ENCODE data around the gene RNF13.
"Not testable (repeated sequence)": the region's sequence is repeated elsewhere in the genome, so short reads cannot be mapped to it uniquely, and the experiment has no call there.

Gene RNF13

GRCh38 chr3:149800693-149801092 lies 12.3 kb upstream of the RNF13 start:
- in situ Hi-C loops (cut with MboI; ENCODE audit: low sequenced_read_pairs) = no loop called here

- in situ Hi-C loops (cut with MboI; ENCODE audit: low sequenced_read_pairs) = no loop called here
These were observed 11.8 kb upstream of the RNF13 start for GRCh38 chr3:149801195-149801594.

GRCh38 chr3:149801639-149802038 lies 11.4 kb upstream of the RNF13 start:
- in situ Hi-C loops (cut with MboI; ENCODE audit: low sequenced_read_pairs) = no loop called here

GRCh38 chr3:149806171-149806778 lies 6.7 kb upstream of the RNF13 start:
- in situ Hi-C loops (cut with MboI; ENCODE audit: low sequenced_read_pairs) = no loop called here

GRCh38 chr3:149808209-149808829 lies 4.7 kb upstream of the RNF13 start:
- in situ Hi-C loops (cut with MboI; ENCODE audit: low sequenced_read_pairs) = no loop called here

- in situ Hi-C loops (cut with MboI; ENCODE audit: low sequenced_read_pairs) = no loop called here
These were observed 3.3 kb upstream of the RNF13 start for GRCh38 chr3:149809699-149810098.

GRCh38 chr3:149810846-149811245 lies 2.2 kb upstream of the RNF13 start:
- in situ Hi-C loops (cut with MboI; ENCODE audit: low sequenced_read_pairs) = no loop called here

- in situ Hi-C loops (cut with MboI; ENCODE audit: low sequenced_read_pairs) = no loop called here
These were observed 830 bp upstream of the RNF13 start for GRCh38 chr3:149812165-149812605.

- in situ Hi-C loops (cut with MboI; ENCODE audit: low sequenced_read_pairs) = no loop called here
These were observed 609 bp downstream of the RNF13 start for GRCh38 chr3:149813367-149814281.

- in situ Hi-C loops (cut with MboI; ENCODE audit: low sequenced_read_pairs) = no loop called here
These were observed 2.3 kb downstream of the RNF13 start for GRCh38 chr3:149815321-149815720.

GRCh38 chr3:149815728-149816127 lies 2.7 kb downstream of the RNF13 start:
- in situ Hi-C loops (cut with MboI; ENCODE audit: low sequenced_read_pairs) = no loop called here

- in situ Hi-C loops (cut with MboI; ENCODE audit: low sequenced_read_pairs) = no loop called here
These were observed 3.3 kb downstream of the RNF13 start for GRCh38 chr3:149816311-149816710.

- in situ Hi-C loops (cut with MboI; ENCODE audit: low sequenced_read_pairs) = no loop called here
These were observed 4.0 kb downstream of the RNF13 start for GRCh38 chr3:149816986-149817385.

GRCh38 chr3:149819432-149819831 lies 6.4 kb downstream of the RNF13 start:
- in situ Hi-C loops (cut with MboI; ENCODE audit: low sequenced_read_pairs) = no loop called here

- in situ Hi-C loops (cut with MboI; ENCODE audit: low sequenced_read_pairs) = no loop called here
These were observed 7.2 kb downstream of the RNF13 start for GRCh38 chr3:149820183-149820582.

- in situ Hi-C loops (cut with MboI; ENCODE audit: low sequenced_read_pairs) = no loop called here
These were observed 13.6 kb downstream of the RNF13 start for GRCh38 chr3:149826636-149827035.

GRCh38 chr3:149828390-149828789 lies 15.4 kb downstream of the RNF13 start:
- in situ Hi-C loops (cut with MboI; ENCODE audit: low sequenced_read_pairs) = no loop called here

- in situ Hi-C loops (cut with MboI; ENCODE audit: low sequenced_read_pairs) = not testable (repeated sequence)
These were observed 16.6 kb downstream of the RNF13 start for GRCh38 chr3:149829631-149830030.

GRCh38 chr3:149830902-149831301 lies 17.9 kb downstream of the RNF13 start:
- in situ Hi-C loops (cut with MboI; ENCODE audit: low sequenced_read_pairs) = no loop called here

- in situ Hi-C loops (cut with MboI; ENCODE audit: low sequenced_read_pairs) = no loop called here
These were observed 18.3 kb downstream of the RNF13 start for GRCh38 chr3:149831321-149831720.

- in situ Hi-C loops (cut with MboI; ENCODE audit: low sequenced_read_pairs) = no loop called here
These were observed 19.1 kb downstream of the RNF13 start for GRCh38 chr3:149832086-149832485.

GRCh38 chr3:149833241-149833640 lies 20.2 kb downstream of the RNF13 start:
- in situ Hi-C loops (cut with MboI; ENCODE audit: low sequenced_read_pairs) = no loop called here

All from HL-60/S4 treated with phorbol 12-myristate 13-acetate at 8.2 ng/mL for 4 days and 3 days (cell line).